Memory B cell (primary cell): ENCODE results near the gene LAMC2.
A peak's percentile ranks its signal among the peaks of the same experiment; 100 is the strongest.

ENCODE experiments used
- ATAC-seq: fragments of 150-1000 bp; cut with Tn5 transposase; 2 replicates; pipeline ENCODE4 v1.10.0; 2021; ENCODE audit warnings: low read depth, mild to moderate bottlenecking, moderate library complexity
- DNase-seq, 2 donors: peaks; one replicate each; pipeline ENCODE4 v3.0.0; 2022; ENCODE audit warnings: low spot score in 2 of 2
- H3K27ac Mint-ChIP-seq: one replicate; pipeline ENCODE4 v1.8.0; 2022; ENCODE audit warnings: mild to moderate bottlenecking, moderate library complexity, mixed read lengths
- H3K27me3 Mint-ChIP-seq: one replicate; pipeline ENCODE4 v1.8.0; 2022; ENCODE audit warnings: mixed read lengths
- H3K36me3 Mint-ChIP-seq: one replicate; pipeline ENCODE4 v1.8.0; 2022; ENCODE audit warnings: mild to moderate bottlenecking, mixed read lengths
- H3K4me1 Mint-ChIP-seq: one replicate; pipeline ENCODE4 v1.8.0; 2022; ENCODE audit warnings: mixed read lengths
- H3K4me3 Mint-ChIP-seq: one replicate; pipeline ENCODE4 v1.8.0; 2022; ENCODE audit warnings: mild to moderate bottlenecking, moderate library complexity, mixed read lengths
- H3K9me3 Mint-ChIP-seq: one replicate; pipeline ENCODE4 v1.8.0; 2022; ENCODE audit warnings: mixed read lengths

The LAMC2 gene

DNA sequence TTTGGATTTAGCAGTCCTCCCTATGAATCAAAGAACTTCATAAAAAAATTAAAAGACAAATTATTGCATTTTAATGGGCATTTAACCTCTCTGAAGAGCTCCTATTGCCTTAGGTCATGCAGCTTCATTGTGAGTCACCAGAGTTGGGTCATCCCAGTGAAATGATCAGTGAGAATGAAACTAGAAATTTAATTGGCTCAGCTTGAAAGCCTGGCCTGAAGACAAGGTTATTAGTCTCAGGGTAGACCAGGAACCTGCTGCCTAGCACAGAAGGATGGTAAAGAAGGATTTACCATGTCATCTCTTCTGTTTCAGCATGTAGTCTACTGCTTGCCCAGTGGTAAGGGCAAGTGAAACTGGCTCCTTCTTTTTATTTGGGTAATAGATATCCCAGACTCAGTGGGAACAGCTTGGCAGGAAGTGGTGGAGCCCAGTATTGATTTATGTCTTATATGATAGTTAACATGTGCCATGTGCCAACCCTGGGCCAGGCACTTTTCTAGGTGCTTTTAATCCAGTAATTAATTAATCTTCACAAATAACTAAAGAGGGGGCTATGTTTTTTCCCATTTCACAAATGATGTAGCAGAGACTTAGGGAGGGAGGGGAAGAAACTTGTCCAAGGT, 23.6 kb downstream of the LAMC2 start:
- Mint-ChIP-seq H3K4me3 (no peak overlapping the region), H3K4me1 (no peaks in the 10 kb centered on the region), H3K27ac (no peak overlapping the region), H3K36me3 (no peaks in the 10 kb centered on the region), H3K9me3 (no peaks in the 10 kb centered on the region), H3K27me3 (peaks cover 13% of the 10 kb centered on the region)
- DNase-seq (no peak), ATAC-seq (no peak)

- no peaks in the 10 kb centered on the region for H3K4me1 Mint-ChIP-seq
- no peaks in the 10 kb centered on the region for H3K9me3 Mint-ChIP-seq
Observed at GRCh38 chr1:183210681-183211080, 24.6 kb downstream of the LAMC2 start.

GRCh38 chr1:183212870-183213269, 26.8 kb downstream of the LAMC2 start:
- no peaks in the 10 kb centered on the region for H3K9me3 Mint-ChIP-seq
- H3K27me3 Mint-ChIP-seq: peaks cover 17% of the 10 kb centered on the region
- DNase-seq (no peak), ATAC-seq (no peak)
- no peak overlapping the region for H3K4me3 Mint-ChIP-seq
- H3K27ac Mint-ChIP-seq: no peak overlapping the region
- no peaks in the 10 kb centered on the region for H3K4me1 Mint-ChIP-seq
- no peaks in the 10 kb centered on the region for H3K36me3 Mint-ChIP-seq

More at GRCh38 chr1:183210681-183211080, 24.6 kb downstream of the LAMC2 start:
- Mint-ChIP-seq H3K27me3 (peaks cover 10% of the 10 kb centered on the region), H3K36me3 (no peaks in the 10 kb centered on the region), H3K27ac (no peak overlapping the region), H3K4me3 (no peak overlapping the region)
- ATAC-seq (no peak), DNase-seq (no peak)

GRCh38 chr1:183214021-183214970, 28.2 kb downstream of the LAMC2 start:
- DNase-seq (no peak), ATAC-seq (no peak)
- no peak overlapping the region for H3K4me3 Mint-ChIP-seq
- peaks cover 16% of the 10 kb centered on the region for H3K27me3 Mint-ChIP-seq
- no peaks in the 10 kb centered on the region for H3K36me3 Mint-ChIP-seq
- H3K27ac Mint-ChIP-seq: no peak overlapping the region
- peaks cover 4% of the 10 kb centered on the region for H3K4me1 Mint-ChIP-seq
- H3K9me3 Mint-ChIP-seq: no peaks in the 10 kb centered on the region

- DNase-seq: no peak
- H3K27me3 Mint-ChIP-seq: peaks cover 18% of the 10 kb centered on the region
- H3K36me3 Mint-ChIP-seq: no peaks in the 10 kb centered on the region
- peaks cover 4% of the 10 kb centered on the region for H3K4me1 Mint-ChIP-seq
- H3K27ac Mint-ChIP-seq: no peak overlapping the region
- ATAC-seq: no peak
- H3K9me3 Mint-ChIP-seq: no peaks in the 10 kb centered on the region
- no peak overlapping the region for H3K4me3 Mint-ChIP-seq
Observed at GRCh38 chr1:183215076-183215720, 29.1 kb downstream of the LAMC2 start.

GRCh38 chr1:183215936-183216335, 29.9 kb downstream of the LAMC2 start:
- ATAC-seq (no peak), DNase-seq (no peak)
- Mint-ChIP-seq H3K4me3 (no peak overlapping the region), H3K9me3 (no peaks in the 10 kb centered on the region), H3K27ac (no peak overlapping the region), H3K4me1 (peaks cover 4% of the 10 kb centered on the region), H3K27me3 (peaks cover 18% of the 10 kb centered on the region), H3K36me3 (no peaks in the 10 kb centered on the region)

- no peaks in the 10 kb centered on the region for H3K9me3 Mint-ChIP-seq
- H3K4me1 Mint-ChIP-seq: peaks cover 4% of the 10 kb centered on the region
- no peak overlapping the region for H3K27ac Mint-ChIP-seq
- ATAC-seq: no peak
- H3K27me3 Mint-ChIP-seq: peaks cover 12% of the 10 kb centered on the region
- no peaks in the 10 kb centered on the region for H3K36me3 Mint-ChIP-seq
- no peak overlapping the region for H3K4me3 Mint-ChIP-seq
- no peak for DNase-seq
Observed at GRCh38 chr1:183218027-183218618, 32.1 kb downstream of the LAMC2 start.

- Mint-ChIP-seq H3K27ac (no peak overlapping the region), H3K9me3 (no peaks in the 10 kb centered on the region), H3K36me3 (no peaks in the 10 kb centered on the region), H3K4me1 (peaks cover 4% of the 10 kb centered on the region), H3K4me3 (no peak overlapping the region), H3K27me3 (peaks cover 10% of the 10 kb centered on the region)
- ATAC-seq: peak; percentile 35
- no peak for DNase-seq
Observed at GRCh38 chr1:183218971-183219615, 33.0 kb downstream of the LAMC2 start.

- H3K27me3 Mint-ChIP-seq: peaks cover 10% of the 10 kb centered on the region
- no peak overlapping the region for H3K27ac Mint-ChIP-seq
- ATAC-seq: no peak
- peaks cover 4% of the 10 kb centered on the region for H3K4me1 Mint-ChIP-seq
- H3K4me3 Mint-ChIP-seq: no peak overlapping the region
- DNase-seq: no peak
- H3K9me3 Mint-ChIP-seq: no peaks in the 10 kb centered on the region
- no peaks in the 10 kb centered on the region for H3K36me3 Mint-ChIP-seq
Observed at GRCh38 chr1:183219616-183220009, 33.5 kb downstream of the LAMC2 start.

DNA sequence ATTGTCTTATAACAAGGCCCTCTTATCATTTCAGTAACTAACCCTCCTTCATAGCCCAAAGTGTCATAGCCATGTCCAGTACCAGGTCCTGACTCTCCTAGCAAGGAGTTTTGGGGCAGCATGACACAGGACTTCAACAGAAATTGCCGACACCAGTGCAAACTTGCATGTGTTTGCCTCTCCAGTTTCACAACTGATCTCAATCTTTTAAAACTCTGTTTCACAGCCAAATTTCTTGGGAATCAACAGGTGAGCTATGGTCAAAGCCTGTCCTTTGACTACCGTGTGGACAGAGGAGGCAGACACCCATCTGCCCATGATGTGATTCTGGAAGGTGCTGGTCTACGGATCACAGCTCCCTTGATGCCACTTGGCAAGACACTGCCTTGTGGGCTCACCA, 36.8 kb downstream of the LAMC2 start:
- peaks cover 7% of the 10 kb centered on the region for H3K27me3 Mint-ChIP-seq
- ATAC-seq (no peak), DNase-seq (no peak)
- H3K36me3 Mint-ChIP-seq: no peaks in the 10 kb centered on the region
- H3K4me1 Mint-ChIP-seq: peaks cover 10% of the 10 kb centered on the region
- no peak overlapping the region for H3K27ac Mint-ChIP-seq
- H3K4me3 Mint-ChIP-seq: no peak overlapping the region
- no peaks in the 10 kb centered on the region for H3K9me3 Mint-ChIP-seq

DNA sequence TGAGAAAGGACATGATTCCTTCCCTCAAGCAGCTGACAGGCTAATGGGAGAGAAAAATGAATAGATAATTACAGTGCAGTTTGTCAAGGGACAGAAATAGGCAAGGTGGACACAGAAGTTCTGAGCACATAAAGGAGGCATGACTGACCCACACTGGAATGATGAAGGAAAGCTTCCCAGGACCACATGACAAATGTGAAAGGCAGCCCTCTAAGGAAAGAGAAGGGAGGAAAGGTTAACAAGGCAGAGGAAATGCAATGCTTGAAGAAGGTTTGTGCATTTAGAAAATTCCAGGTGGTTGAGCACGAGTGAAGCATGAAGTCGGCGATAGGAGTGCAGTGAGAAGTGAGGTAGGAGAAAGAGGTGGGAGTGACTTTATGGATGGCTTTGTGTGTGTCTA, 37.4 kb downstream of the LAMC2 start:
- Mint-ChIP-seq H3K36me3 (no peaks in the 10 kb centered on the region), H3K4me1 (peaks cover 10% of the 10 kb centered on the region), H3K27me3 (peaks cover 7% of the 10 kb centered on the region), H3K4me3 (no peak overlapping the region), H3K9me3 (no peaks in the 10 kb centered on the region), H3K27ac (no peak overlapping the region)
- ATAC-seq (no peak), DNase-seq (no peak)

GRCh38 chr1:183226361-183226760, 40.3 kb downstream of the LAMC2 start:
- ATAC-seq: no peak
- DNase-seq: no peak
- Mint-ChIP-seq H3K27me3 (peaks cover 5% of the 10 kb centered on the region), H3K36me3 (no peaks in the 10 kb centered on the region), H3K4me1 (peaks cover 6% of the 10 kb centered on the region), H3K9me3 (no peaks in the 10 kb centered on the region), H3K27ac (no peak overlapping the region), H3K4me3 (no peak overlapping the region)

DNA sequence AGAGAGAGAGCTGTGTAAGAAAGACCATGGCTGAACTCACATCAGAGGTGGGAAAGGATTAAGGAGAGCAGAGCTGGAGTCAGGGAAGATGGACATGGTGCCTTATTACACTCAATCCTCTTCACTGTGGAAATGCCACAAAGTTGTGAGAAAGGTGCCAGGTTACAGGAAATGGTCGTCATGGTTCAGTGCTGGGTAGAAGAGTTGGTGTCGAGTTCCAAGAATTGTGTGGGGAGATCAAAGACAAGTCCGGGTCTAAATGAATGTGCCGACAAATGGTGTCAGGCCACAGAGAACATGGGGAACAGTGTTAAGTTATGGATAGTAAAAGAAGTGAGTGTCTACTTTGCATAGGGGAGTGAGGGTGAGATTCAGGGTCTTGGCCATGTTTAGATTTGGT, 40.9 kb downstream of the LAMC2 start:
- no peak overlapping the region for H3K27ac Mint-ChIP-seq
- no peaks in the 10 kb centered on the region for H3K9me3 Mint-ChIP-seq
- no peak for DNase-seq
- H3K4me3 Mint-ChIP-seq: no peak overlapping the region
- ATAC-seq: no peak
- peaks cover 5% of the 10 kb centered on the region for H3K27me3 Mint-ChIP-seq
- H3K4me1 Mint-ChIP-seq: peaks cover 6% of the 10 kb centered on the region
- no peaks in the 10 kb centered on the region for H3K36me3 Mint-ChIP-seq
